Spleen (tissue), 7 donors: ENCODE measurements around the gene CTDSP2.

Experiments
- CTCF ChIP-seq, 11 experiments: fragments of 200-600 bp in 7 of 11; fragments of 450-650 bp in 4 of 11; sonication (generic) in 4 of 11; IDR thresholded peaks in 8 of 11; conservative IDR thresholded peaks in 3 of 11; 1 replicate in 7 of 11; 2 replicates in 4 of 11; pipeline versions ENCODE4 v1.4.0 to v1.8.0; 2016 to 2021; ENCODE audit warnings: antibody characterized with exemption in 11 of 11, inconsistent platforms in 4 of 11, mild to moderate bottlenecking in 1 of 11
- POLR2A ChIP-seq, 3 donors: fragments of 450-650 bp; IDR thresholded peaks; one replicate each; pipeline ENCODE4 v1.5.1; 2017; ENCODE audit warnings: antibody characterized with exemption in 3 of 3, mild to moderate bottlenecking in 1 of 3
- donor health status: DM: no; HTN: no; CAD: no; lungs with moderate emphysema.
- donor health status: DM: no; HTN: no; CAD: no.
- donor health status: DM: no; HTN: no; CAD: no.

GRCh38 chr12:57806677-57807076 lies 39.9 kb downstream of the CTDSP2 start:
- TF ChIP-seq CTCF (IDR thresholded peaks at IDR 0.05 in 8 of 11, conservative IDR thresholded peaks at IDR 0.05 in 3 of 11) (no peak), POLR2A (IDR thresholded peaks at IDR 0.05) (no peak)
